LNCAP (cell line): Measurements from ENCODE around the gene MMP12.

Experiments
- TF ChIP-seq, protein P1 (sequence below): fragments of 450-650 bp; IDR thresholded peaks from 2 replicates; pipeline ENCODE4 v1.5.1; 2017; ENCODE audit warnings: mild to moderate bottlenecking

Gene MMP12

DNA sequence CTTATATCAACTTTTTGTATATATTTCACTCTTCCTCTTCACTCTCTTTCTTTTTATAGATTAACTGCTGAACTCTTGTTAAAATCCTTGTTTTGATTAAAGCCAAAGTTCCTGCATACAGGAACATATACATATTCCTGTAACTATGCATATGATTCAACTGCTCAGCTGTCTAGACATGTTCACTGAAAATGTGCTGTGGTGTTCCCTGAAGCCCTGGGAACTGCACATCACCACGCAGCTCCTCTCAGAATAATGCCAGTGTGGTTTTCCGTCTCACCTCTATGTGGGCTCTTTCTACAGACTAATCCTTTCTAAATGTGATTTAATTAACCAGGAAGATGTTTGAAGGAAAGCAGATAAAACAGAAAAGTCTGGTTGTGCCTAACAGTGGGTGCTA, 25.6 kb upstream of the MMP12 start:
- TF ChIP-seq, protein P1, sequence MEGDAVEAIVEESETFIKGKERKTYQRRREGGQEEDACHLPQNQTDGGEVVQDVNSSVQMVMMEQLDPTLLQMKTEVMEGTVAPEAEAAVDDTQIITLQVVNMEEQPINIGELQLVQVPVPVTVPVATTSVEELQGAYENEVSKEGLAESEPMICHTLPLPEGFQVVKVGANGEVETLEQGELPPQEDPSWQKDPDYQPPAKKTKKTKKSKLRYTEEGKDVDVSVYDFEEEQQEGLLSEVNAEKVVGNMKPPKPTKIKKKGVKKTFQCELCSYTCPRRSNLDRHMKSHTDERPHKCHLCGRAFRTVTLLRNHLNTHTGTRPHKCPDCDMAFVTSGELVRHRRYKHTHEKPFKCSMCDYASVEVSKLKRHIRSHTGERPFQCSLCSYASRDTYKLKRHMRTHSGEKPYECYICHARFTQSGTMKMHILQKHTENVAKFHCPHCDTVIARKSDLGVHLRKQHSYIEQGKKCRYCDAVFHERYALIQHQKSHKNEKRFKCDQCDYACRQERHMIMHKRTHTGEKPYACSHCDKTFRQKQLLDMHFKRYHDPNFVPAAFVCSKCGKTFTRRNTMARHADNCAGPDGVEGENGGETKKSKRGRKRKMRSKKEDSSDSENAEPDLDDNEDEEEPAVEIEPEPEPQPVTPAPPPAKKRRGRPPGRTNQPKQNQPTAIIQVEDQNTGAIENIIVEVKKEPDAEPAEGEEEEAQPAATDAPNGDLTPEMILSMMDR, result no peak

DNA sequence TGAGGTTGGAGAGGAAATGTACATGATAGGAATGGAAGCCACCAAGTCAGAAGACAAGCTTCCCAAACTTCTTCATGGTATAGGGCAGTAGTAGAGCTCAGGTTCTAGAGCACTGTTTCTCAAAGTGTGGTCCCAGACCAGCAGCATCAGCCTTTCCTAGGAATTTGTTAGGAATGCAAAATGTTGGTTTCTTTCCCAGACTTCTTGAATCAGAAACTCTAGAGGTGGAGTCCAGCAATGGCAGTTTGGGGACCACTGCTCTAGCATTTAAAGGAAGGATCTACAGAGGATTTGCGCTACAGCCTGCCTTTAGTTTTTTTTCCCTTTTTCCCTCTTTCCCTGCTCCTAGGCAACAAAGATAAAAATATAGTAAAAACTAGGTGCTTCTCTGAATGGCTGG, 17.0 kb upstream of the MMP12 start:
- TF ChIP-seq, protein P1, result no peak

DNA sequence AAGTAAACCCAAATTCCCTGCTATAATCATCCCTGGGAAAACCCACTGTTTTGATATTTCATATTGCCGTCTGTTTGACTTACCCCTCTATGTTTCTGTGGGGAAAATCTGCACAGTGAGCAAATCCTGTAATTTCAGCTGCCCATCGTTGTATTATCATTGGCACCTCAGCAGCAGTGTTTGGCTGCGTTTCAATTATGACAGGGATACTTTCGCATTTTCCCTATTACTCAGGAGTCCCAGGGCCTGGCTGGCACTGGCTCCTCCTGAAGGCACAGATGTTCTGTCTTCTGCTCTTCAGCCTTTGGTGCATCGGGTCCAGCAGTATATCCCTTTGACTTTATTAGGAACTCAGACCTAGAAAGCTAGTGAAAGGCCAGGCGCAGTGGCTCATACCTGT, 12.2 kb upstream of the MMP12 start:
- TF ChIP-seq, protein P1, result no peak

DNA sequence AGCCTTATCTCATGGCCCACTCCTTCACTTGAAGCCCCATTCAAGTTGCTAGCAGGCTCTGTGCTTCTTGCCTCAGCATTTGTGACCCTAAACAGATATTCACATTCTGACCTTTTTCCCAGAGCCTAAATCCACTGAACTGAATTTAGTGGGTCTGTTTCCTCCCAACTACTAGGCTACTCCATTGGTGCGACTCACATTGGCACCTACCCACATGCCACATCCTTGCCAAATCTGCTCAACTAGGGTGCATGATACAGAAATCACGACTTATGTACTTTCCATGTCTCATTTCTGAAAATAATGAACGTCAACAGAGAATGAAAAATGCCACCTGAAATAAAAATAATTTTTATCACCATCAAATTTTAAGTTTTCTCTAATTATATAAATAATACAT, 8.4 kb upstream of the MMP12 start:
- TF ChIP-seq, protein P1, result no peak

GRCh38 chr11:102882389-102883024, 7.7 kb upstream of the MMP12 start:
- TF ChIP-seq, protein P1, result no peak

DNA sequence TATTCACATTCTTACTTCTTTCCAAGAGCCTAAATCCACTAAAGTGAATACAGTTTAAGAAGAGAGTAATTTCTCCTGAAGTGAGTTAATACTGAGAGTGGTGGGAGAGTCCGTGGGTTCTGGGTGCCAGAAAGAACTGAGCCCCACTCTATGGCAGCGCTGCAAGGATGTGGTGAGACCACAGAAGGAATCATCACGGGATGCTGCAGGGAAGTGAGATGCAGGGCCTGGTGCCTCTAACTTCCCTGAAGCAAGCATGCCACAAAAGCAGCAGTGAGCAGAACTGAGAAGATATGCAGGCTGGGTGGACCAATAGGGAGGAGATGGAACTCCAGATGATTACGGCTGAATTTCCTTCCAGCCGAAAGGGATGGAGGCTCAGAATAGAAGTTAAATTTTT, 5.0 kb upstream of the MMP12 start:
- TF ChIP-seq, protein P1, result no peak

DNA sequence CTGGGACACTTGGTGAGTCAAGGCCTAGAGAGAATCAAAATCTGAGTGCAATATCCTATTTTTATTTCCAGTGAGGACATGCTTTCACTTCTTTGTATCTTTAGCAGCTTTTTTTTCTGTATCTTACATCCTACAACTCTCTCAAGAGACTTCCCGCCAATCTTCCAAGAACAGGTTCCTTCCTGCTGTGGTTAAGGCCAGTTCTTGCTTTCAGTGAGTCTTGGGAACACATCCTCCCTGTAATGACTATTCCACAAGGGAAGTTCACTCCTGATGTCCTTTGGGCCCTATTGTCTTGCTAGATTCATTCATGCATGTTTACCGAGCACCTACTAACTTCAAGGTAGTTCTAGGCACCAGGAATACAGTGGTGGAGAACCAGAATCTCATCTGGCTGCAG, 3.8 kb upstream of the MMP12 start:
- TF ChIP-seq, protein P1, result no peak

- TF ChIP-seq, protein P1, result no peak
Observed at GRCh38 chr11:102868339-102868738, 6.4 kb downstream of the MMP12 start.
